Measurements from ENCODE around the gene PPP2R2C. TPM values are rescaled to one million over a fixed set of nuclear protein-coding genes. Genes with fewer than 3 reads are reported as not detected.

The PPP2R2C gene
- polyA plus RNA-seq, 1 donor from 2014 or later, result not detected

- Mint-ChIP-seq H3K36me3 (no peaks in the 10 kb centered on the region), H3K27me3 (peaks cover 8% of the 10 kb centered on the region), H3K4me1 (no peaks in the 10 kb centered on the region), H3K27ac (no peak overlapping the region), H3K9me3 (peaks cover 9 to 10% (median 9%) of the 10 kb centered on the region in 3 donors), H3K4me3 (no peak overlapping the region)
Observed at GRCh38 chr4:6500481-6501140, 28.2 kb upstream of the PPP2R2C start.

GRCh38 chr4:6499238-6499600, 26.8 kb upstream of the PPP2R2C start:
- H3K27ac Mint-ChIP-seq, result no peak overlapping the region
- no peak overlapping the region for H3K4me3 Mint-ChIP-seq
- H3K27me3 Mint-ChIP-seq, result peaks cover 9% of the 10 kb centered on the region
- H3K36me3 Mint-ChIP-seq, result no peaks in the 10 kb centered on the region
- no peaks in the 10 kb centered on the region for H3K4me1 Mint-ChIP-seq
- peaks cover 5 to 7% (median 6%) of the 10 kb centered on the region in 3 donors for H3K9me3 Mint-ChIP-seq

DNA sequence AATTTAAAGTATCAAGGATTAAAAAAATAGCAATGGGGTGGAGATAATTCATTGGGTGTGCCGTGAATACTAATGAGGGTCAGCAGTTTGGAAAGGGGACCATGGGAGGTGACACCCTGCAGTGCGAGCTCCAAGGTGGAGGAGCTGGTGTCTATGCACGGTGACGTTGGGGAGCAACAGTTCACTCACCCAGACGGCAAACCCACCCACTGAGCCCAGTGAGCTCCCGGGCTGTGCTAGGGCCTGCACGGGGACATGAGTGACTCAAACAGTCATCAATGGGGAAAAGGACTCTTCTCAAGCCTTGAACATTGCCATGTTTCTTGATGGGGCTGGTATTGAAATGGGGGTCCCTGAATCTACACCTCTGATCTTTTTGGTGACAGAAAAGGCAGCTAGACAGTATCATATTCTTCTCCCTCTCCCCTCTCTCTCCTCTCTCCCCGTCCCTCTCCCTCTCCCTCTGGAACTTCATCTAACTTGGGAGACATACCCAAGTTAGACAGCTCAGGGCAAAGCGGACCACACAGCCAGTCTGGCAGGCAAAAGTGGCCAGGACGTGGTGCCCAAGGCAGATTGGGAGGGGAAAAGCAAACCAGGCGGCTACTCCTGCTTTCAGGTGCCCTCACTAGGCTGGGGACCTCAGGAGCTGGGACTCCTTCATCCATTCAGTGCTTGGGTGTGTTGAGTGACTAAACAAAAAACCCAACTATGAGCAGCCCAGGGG, 26.3 kb upstream of the PPP2R2C start:
- Mint-ChIP-seq H3K9me3 (peaks cover under 1 to 3% (median 2%) of the 10 kb centered on the region in 3 donors), H3K27me3 (peaks cover 9% of the 10 kb centered on the region), H3K36me3 (no peaks in the 10 kb centered on the region), H3K4me3 (no peak overlapping the region), H3K27ac (no peak overlapping the region), H3K4me1 (no peaks in the 10 kb centered on the region)

GRCh38 chr4:6497796-6498195, 25.4 kb upstream of the PPP2R2C start:
- H3K27me3 Mint-ChIP-seq, result peaks cover 15% of the 10 kb centered on the region
- H3K4me1 Mint-ChIP-seq, result peaks cover 0 to 2% (median 0%) of the 10 kb centered on the region in 3 donors
- H3K36me3 Mint-ChIP-seq, result no peaks in the 10 kb centered on the region
- H3K9me3 Mint-ChIP-seq, result no peaks in the 10 kb centered on the region
- no peak overlapping the region for H3K4me3 Mint-ChIP-seq
- no peak overlapping the region for H3K27ac Mint-ChIP-seq

DNA sequence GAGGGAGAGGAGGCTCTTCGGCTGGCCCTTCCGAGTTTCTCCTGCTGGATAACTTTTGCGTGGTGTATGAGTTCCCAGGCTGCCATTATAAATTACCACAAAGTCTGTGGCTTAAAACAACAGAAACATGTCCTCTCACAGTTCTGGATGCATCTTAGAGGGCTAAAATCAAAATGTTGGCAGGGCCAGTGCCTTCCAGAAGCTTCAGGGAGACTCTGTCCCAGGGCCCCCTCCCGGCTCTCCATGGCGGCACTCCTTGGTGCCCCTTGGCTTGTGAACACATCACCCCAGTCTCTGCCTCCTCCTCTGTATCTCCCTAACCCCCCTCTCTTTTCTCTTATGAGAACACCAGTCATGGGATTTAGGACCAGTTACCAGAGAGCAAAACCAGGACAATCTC, 23.3 kb upstream of the PPP2R2C start:
- H3K4me3 Mint-ChIP-seq, result no peak overlapping the region
- H3K4me1 Mint-ChIP-seq, result peaks cover 0 to 2% (median 0%) of the 10 kb centered on the region in 3 donors
- peaks cover 0 to 4% (median 0%) of the 10 kb centered on the region in 3 donors for H3K9me3 Mint-ChIP-seq
- no peak overlapping the region for H3K27ac Mint-ChIP-seq
- no peaks in the 10 kb centered on the region for H3K36me3 Mint-ChIP-seq
- H3K27me3 Mint-ChIP-seq, result peaks cover 17% of the 10 kb centered on the region

DNA sequence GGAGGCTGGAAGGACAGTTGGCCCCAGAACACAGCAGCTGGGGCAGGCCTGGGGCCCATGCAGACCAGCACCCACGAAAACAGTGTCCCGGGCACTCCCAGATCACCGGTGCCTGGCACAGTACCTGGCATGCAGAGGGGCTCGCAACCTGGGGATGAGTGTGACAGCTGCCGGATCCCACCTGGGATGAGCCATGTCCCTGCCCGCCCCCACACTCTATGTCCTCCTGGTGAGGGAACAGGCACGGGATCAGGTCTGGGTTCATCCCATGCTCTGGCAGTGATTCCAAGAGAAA, 22.8 kb upstream of the PPP2R2C start:
- Mint-ChIP-seq H3K4me1 (peaks cover 0 to 2% (median 0%) of the 10 kb centered on the region in 3 donors), H3K36me3 (no peaks in the 10 kb centered on the region), H3K27me3 (peaks cover 15% of the 10 kb centered on the region), H3K4me3 (no peak overlapping the region), H3K27ac (no peak overlapping the region), H3K9me3 (peaks cover 0 to 4% (median 0%) of the 10 kb centered on the region in 3 donors)

- no peak overlapping the region for H3K4me3 Mint-ChIP-seq
- H3K36me3 Mint-ChIP-seq, result no peaks in the 10 kb centered on the region
- H3K9me3 Mint-ChIP-seq, result peaks cover 0 to 4% (median 0%) of the 10 kb centered on the region in 3 donors
- H3K27me3 Mint-ChIP-seq, result peaks cover 12% of the 10 kb centered on the region
- peaks cover 0 to 2% (median 0%) of the 10 kb centered on the region in 3 donors for H3K4me1 Mint-ChIP-seq
- no peak overlapping the region for H3K27ac Mint-ChIP-seq
Observed at GRCh38 chr4:6494431-6495295, 22.2 kb upstream of the PPP2R2C start.

GRCh38 chr4:6493658-6494304, 21.4 kb upstream of the PPP2R2C start:
- Mint-ChIP-seq H3K9me3 (peaks cover 0 to 4% (median under 1%) of the 10 kb centered on the region in 3 donors), H3K36me3 (no peaks in the 10 kb centered on the region), H3K4me1 (peaks cover 0 to 2% (median 0%) of the 10 kb centered on the region in 3 donors), H3K27me3 (peaks cover 10% of the 10 kb centered on the region), H3K4me3 (no peak overlapping the region), H3K27ac (no peak overlapping the region)

- no peak overlapping the region for H3K4me3 Mint-ChIP-seq
- no peaks in the 10 kb centered on the region for H3K36me3 Mint-ChIP-seq
- peaks cover 10% of the 10 kb centered on the region for H3K27me3 Mint-ChIP-seq
- peaks cover 0 to 2% (median 0%) of the 10 kb centered on the region in 3 donors for H3K4me1 Mint-ChIP-seq
- H3K9me3 Mint-ChIP-seq, result peaks cover 0 to 4% (median 2%) of the 10 kb centered on the region in 3 donors
- no peak overlapping the region for H3K27ac Mint-ChIP-seq
Observed at GRCh38 chr4:6492861-6493657, 20.6 kb upstream of the PPP2R2C start.

DNA sequence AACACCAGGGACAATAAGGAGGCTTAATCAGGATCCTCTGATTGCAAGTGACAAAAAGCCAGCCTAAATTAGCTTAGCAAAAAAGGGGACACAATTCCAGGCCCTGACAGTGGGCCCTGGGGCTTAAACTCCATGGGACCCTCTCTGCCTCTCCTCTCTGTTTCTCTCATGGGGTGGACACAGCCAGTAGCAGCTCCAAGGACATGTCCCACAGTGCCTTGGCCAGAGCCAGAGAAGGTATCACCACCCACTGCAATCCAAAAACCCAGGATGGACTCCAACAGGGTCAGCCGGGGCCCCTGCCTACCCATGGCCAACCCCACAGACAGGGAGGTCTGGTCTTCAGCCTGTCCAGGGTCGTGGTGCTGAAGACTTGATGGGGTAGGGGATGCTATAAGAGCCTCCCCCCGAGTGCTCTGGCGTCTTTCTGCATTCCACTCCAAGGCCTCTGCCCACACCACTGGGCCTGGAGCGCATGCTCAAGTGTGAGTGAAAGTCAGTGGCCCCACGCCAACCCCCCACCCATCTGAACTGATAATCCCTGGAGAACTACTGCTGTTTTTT, 19.7 kb upstream of the PPP2R2C start:
- Mint-ChIP-seq H3K36me3 (peaks cover 2% of the 10 kb centered on the region), H3K27me3 (peaks cover 14% of the 10 kb centered on the region), H3K27ac (no peak overlapping the region), H3K4me1 (peaks cover 0 to 2% (median 0%) of the 10 kb centered on the region in 3 donors), H3K4me3 (no peak overlapping the region), H3K9me3 (peaks cover 5 to 11% (median 6%) of the 10 kb centered on the region in 3 donors)

DNA sequence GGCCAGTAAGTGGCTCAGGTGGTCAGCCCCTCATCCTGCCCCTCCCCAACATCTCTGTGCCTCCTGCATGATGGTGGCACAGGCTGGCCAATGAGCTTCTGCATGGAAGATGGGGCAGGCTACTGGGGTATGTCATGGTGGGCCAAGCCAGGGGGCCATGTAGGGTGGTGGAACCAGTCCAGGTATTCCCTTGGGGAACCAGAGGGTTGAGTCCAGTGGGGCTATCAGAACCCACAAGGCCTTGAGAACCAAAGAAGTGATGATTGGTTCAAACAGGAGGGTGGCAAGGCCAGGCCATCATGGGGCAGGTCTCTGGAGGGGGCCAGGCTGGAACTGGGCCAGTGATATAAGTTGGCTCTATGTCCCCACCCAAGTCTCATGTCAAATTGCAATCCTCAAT, 18.8 kb upstream of the PPP2R2C start:
- Mint-ChIP-seq H3K36me3 (peaks cover 2% of the 10 kb centered on the region), H3K27me3 (peaks cover 14% of the 10 kb centered on the region), H3K27ac (no peak overlapping the region), H3K9me3 (peaks cover 9 to 14% (median 13%) of the 10 kb centered on the region in 3 donors), H3K4me3 (no peak overlapping the region), H3K4me1 (peaks cover 0 to 2% (median 0%) of the 10 kb centered on the region in 3 donors)

- H3K27ac Mint-ChIP-seq, result no peak overlapping the region
- peaks cover 0 to 2% (median 0%) of the 10 kb centered on the region in 3 donors for H3K4me1 Mint-ChIP-seq
- H3K27me3 Mint-ChIP-seq, result peaks cover 12% of the 10 kb centered on the region
- no peak overlapping the region for H3K4me3 Mint-ChIP-seq
- H3K36me3 Mint-ChIP-seq, result peaks cover 2% of the 10 kb centered on the region
- H3K9me3 Mint-ChIP-seq, result peaks cover 17 to 21% (median 19%) of the 10 kb centered on the region in 3 donors
Observed at GRCh38 chr4:6489927-6490326, 17.5 kb upstream of the PPP2R2C start.

GRCh38 chr4:6487466-6487865, 15.1 kb upstream of the PPP2R2C start:
- Mint-ChIP-seq H3K4me1 (no peaks in the 10 kb centered on the region), H3K36me3 (peaks cover 4% of the 10 kb centered on the region), H3K27ac (no peak overlapping the region), H3K4me3 (no peak overlapping the region), H3K9me3 (peaks cover 17 to 30% (median 21%) of the 10 kb centered on the region in 3 donors), H3K27me3 (peaks cover 7% of the 10 kb centered on the region)

Measured in IgD-negative memory B cell (primary cell).